Germinal center (tissue), 1 donor: ENCODE data around the gene ATP13A1.
A peak's percentile ranks its signal among the peaks of the same experiment; 100 is the strongest.

Source experiments
- DNase-seq: peaks from one replicate; pipeline ENCODE4 v3.0.0; 2012; ENCODE audit warnings: mixed read lengths, low spot score

The ATP13A1 gene

GRCh38 chr19:19662871-19663255 is 613 bp downstream of the ATP13A1 start:
- no peak for DNase-seq

- no peak for DNase-seq
Observed at GRCh38 chr19:19662344-19662743, 1.1 kb downstream of the ATP13A1 start.

- DNase-seq, result peak; percentile 82
Observed at GRCh38 chr19:19661675-19662251, 1.7 kb downstream of the ATP13A1 start.

GRCh38 chr19:19661141-19661674 is 2.3 kb downstream of the ATP13A1 start:
- DNase-seq, result no peak

GRCh38 chr19:19659646-19660245 is 3.7 kb downstream of the ATP13A1 start:
- no peak for DNase-seq

- DNase-seq, result no peak
Observed at GRCh38 chr19:19657397-19657783, 6.1 kb downstream of the ATP13A1 start.

- DNase-seq, result no peak
Observed at GRCh38 chr19:19656451-19657396, 6.8 kb downstream of the ATP13A1 start.

- no peak for DNase-seq
Observed at GRCh38 chr19:19655641-19656343, 7.7 kb downstream of the ATP13A1 start.

GRCh38 chr19:19655051-19655594 is 8.4 kb downstream of the ATP13A1 start:
- DNase-seq, result no peak

- DNase-seq, result no peak
Observed at GRCh38 chr19:19654441-19654840, 9.0 kb downstream of the ATP13A1 start.

- DNase-seq, result no peak
Observed at GRCh38 chr19:19653597-19654147, 9.8 kb downstream of the ATP13A1 start.

- DNase-seq, result no peak
Observed at GRCh38 chr19:19652482-19653295, 10.8 kb downstream of the ATP13A1 start.

- no peak for DNase-seq
Observed at GRCh38 chr19:19651076-19651475, 12.4 kb downstream of the ATP13A1 start.

- DNase-seq, result no peak
Observed at GRCh38 chr19:19650331-19650730, 13.1 kb downstream of the ATP13A1 start.

- no peak for DNase-seq
Observed at GRCh38 chr19:19649580-19649995, 13.9 kb downstream of the ATP13A1 start.

GRCh38 chr19:19649155-19649554 is 14.3 kb downstream of the ATP13A1 start:
- DNase-seq, result no peak

GRCh38 chr19:19647037-19647835 is 16.2 kb downstream of the ATP13A1 start:
- DNase-seq, result no peak

GRCh38 chr19:19645233-19645870 is 18.1 kb downstream of the ATP13A1 start:
- DNase-seq, result no peak

- DNase-seq, result no peak
Observed at GRCh38 chr19:19644054-19644388, 19.5 kb downstream of the ATP13A1 start.
